IPS-18c (cell line): Measurements from ENCODE around the gene MREG.

Source experiments
- H3K4me3 ChIP-seq: 2 replicates; pipeline ENCODE4 v1.7.0; 2013; ENCODE audit warnings: low read depth, mild to moderate bottlenecking, low read length, moderate library complexity; ENCODE audit not compliant: insufficient read depth
- H3K9me3 ChIP-seq: one replicate; pipeline ENCODE4 v1.6.1; 2013; ENCODE audit warnings: mild to moderate bottlenecking, low read length, moderate library complexity; ENCODE audit not compliant: control insufficient read depth, insufficient read depth

Gene MREG

GRCh38 chr2:215918901-215919599, 94.3 kb downstream of the MREG start:
- Histone ChIP-seq H3K9me3 (no peaks in the 10 kb centered on the region), H3K4me3 (no peak overlapping the region)

- no peaks in the 10 kb centered on the region for H3K9me3 ChIP-seq
- H3K4me3 ChIP-seq = no peak overlapping the region
Observed at GRCh38 chr2:215917953-215918620, 95.3 kb downstream of the MREG start.

- no peak overlapping the region for H3K4me3 ChIP-seq
- H3K9me3 ChIP-seq = no peaks in the 10 kb centered on the region
Observed at GRCh38 chr2:215915441-215915840, 97.9 kb downstream of the MREG start.

GRCh38 chr2:215914777-215915165, 98.6 kb downstream of the MREG start:
- no peak overlapping the region for H3K4me3 ChIP-seq
- H3K9me3 ChIP-seq = no peaks in the 10 kb centered on the region

- Histone ChIP-seq H3K4me3 (no peak overlapping the region), H3K9me3 (no peaks in the 10 kb centered on the region)
Observed at GRCh38 chr2:215914054-215914776, 99.1 kb downstream of the MREG start.

- Histone ChIP-seq H3K4me3 (no peak overlapping the region), H3K9me3 (no peaks in the 10 kb centered on the region)
Observed at GRCh38 chr2:215912299-215912842, 101.0 kb downstream of the MREG start.

- Histone ChIP-seq H3K4me3 (no peak overlapping the region), H3K9me3 (no peaks in the 10 kb centered on the region)
Observed at GRCh38 chr2:215911301-215912085, 101.9 kb downstream of the MREG start.

GRCh38 chr2:215910180-215910579, 103.2 kb downstream of the MREG start:
- Histone ChIP-seq H3K9me3 (no peaks in the 10 kb centered on the region), H3K4me3 (no peak overlapping the region)

GRCh38 chr2:215907147-215907546, 106.2 kb downstream of the MREG start:
- no peaks in the 10 kb centered on the region for H3K9me3 ChIP-seq
- H3K4me3 ChIP-seq = no peak overlapping the region

- no peak overlapping the region for H3K4me3 ChIP-seq
- H3K9me3 ChIP-seq = no peaks in the 10 kb centered on the region
Observed at GRCh38 chr2:215906458-215906857, 106.9 kb downstream of the MREG start.

GRCh38 chr2:215905691-215906090, 107.7 kb downstream of the MREG start:
- Histone ChIP-seq H3K9me3 (no peaks in the 10 kb centered on the region), H3K4me3 (no peak overlapping the region)

- Histone ChIP-seq H3K9me3 (no peaks in the 10 kb centered on the region), H3K4me3 (no peak overlapping the region)
Observed at GRCh38 chr2:215904101-215904500, 109.2 kb downstream of the MREG start.

GRCh38 chr2:215903203-215903602, 110.1 kb downstream of the MREG start:
- H3K9me3 ChIP-seq = no peaks in the 10 kb centered on the region
- no peak overlapping the region for H3K4me3 ChIP-seq

GRCh38 chr2:215901796-215902195, 111.6 kb downstream of the MREG start:
- no peaks in the 10 kb centered on the region for H3K9me3 ChIP-seq
- no peak overlapping the region for H3K4me3 ChIP-seq

- H3K9me3 ChIP-seq = no peaks in the 10 kb centered on the region
- H3K4me3 ChIP-seq = no peak overlapping the region
Observed at GRCh38 chr2:215900843-215901242, 112.5 kb downstream of the MREG start.

GRCh38 chr2:215900203-215900611, 113.1 kb downstream of the MREG start:
- Histone ChIP-seq H3K4me3 (no peak overlapping the region), H3K9me3 (no peaks in the 10 kb centered on the region)
